GM18861 (cell line): ENCODE measurements around the gene CPLX4.

ENCODE experiments used
- ATAC-seq: cut with Tn5 transposase; IDR thresholded peaks from one replicate; pipeline ENCODE4 v1.9.1; 2021; ENCODE audit not compliant: unreplicated experiment

Gene CPLX4

GRCh38 chr18:59308248-59308937, 10.1 kb downstream of the CPLX4 start:
- no peak for ATAC-seq

GRCh38 chr18:59306640-59307039, 11.8 kb downstream of the CPLX4 start:
- no peak for ATAC-seq

GRCh38 chr18:59305295-59305694, 13.2 kb downstream of the CPLX4 start:
- no peak for ATAC-seq

- ATAC-seq: no peak
These were observed 14.7 kb downstream of the CPLX4 start for GRCh38 chr18:59303656-59304195.

DNA sequence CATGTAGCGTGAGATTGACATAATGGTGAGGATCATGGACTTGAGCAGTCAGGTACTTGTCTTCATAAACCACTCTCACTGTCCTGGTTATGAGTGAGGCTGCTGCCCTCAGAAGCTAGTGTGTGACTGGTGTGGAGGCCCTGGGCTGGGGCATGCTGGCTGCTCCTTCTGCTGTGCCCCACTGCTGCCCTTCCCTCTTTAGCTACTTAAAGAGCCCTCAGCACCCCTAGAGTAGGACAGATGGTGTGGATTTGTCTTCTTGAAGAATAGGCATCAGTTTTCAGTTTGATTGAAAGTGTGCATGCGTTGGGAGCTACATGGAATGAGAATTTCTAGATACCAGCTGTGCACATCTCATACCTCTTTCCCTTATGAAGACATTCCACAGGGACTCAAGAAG, 15.4 kb downstream of the CPLX4 start:
- no peak for ATAC-seq

DNA sequence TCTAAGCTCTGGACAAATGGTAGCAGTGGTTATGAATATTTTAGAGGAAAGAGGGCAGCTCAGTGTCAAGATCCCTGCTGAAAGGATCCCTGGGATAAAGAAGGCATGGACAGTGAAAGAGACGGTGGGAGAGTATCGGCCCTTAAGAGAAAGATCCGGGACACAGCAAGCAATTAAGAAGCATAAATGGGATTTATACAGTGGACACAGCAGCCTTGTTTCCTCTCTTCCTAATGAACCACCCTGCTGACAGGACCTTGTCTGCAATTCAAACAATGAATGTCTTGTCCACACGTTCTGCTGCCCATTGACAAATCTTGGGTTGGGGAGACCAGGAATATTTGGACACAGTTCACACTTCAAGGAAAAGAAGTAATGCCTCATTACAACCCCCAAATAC, 16.5 kb downstream of the CPLX4 start:
- no peak for ATAC-seq

GRCh38 chr18:59300676-59301285, 17.7 kb downstream of the CPLX4 start:
- ATAC-seq: no peak

DNA sequence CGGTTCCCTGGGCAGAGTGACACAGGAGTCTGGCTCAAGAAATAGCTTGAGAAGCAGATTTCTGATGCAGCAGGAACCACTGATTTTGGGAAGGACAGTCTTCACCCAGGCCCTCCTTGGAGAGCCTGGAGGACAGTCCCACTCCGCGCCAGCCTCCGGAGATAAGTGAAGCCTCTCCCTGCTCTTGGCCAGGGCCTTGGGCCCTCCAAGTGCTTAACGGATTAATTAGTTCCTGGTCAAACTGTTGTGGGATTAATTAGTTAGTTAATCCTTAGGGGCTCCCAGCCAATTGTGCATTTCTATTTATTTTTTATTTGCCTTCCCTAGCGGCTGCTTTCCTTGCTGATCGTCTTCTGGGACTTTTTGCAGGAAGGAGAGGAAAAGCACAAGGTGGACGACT, 19.6 kb downstream of the CPLX4 start:
- ATAC-seq: no peak

DNA sequence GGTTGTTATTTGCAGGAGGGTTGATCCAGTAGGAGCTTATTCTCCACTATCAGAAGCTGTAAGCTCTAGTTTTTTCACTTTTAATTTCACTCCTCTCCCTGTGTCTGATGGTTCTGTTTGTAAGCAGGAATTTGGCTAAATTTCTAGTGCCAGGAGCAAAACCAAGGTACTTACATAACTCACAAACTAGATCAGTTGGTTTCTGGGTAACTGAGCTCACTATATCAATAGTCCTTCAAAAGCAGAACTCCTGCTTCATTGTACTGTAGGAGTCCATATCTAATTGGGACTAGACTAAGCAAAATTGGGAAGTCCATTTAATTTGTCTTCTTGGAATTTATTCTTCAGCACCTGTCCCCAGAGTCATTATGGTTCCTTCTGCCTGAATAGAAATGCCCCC, 25.1 kb downstream of the CPLX4 start:
- no peak for ATAC-seq

GRCh38 chr18:59286341-59286740, 32.1 kb downstream of the CPLX4 start:
- no peak for ATAC-seq

- no peak for ATAC-seq
These were observed 36.1 kb downstream of the CPLX4 start for GRCh38 chr18:59282341-59282740.

DNA sequence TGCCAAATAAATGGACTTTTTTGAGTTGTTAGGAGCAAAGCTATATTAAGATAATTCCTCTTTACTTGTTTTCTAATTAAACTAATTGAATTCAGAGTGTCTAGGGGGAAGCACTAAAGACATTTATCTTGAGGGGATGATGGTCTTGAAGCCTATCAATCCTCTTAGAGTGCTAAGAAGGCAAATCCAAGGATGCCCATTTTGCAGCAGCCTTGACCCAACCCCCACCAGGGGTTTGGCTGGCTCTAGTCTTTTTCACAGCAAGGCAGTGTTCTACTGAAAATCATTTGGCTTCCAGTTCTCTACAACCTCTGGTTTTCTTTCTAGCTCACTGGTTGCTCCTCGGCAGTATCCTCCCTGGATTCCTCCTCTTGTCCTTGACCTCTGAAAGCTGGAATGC, 38.7 kb downstream of the CPLX4 start:
- no peak for ATAC-seq

GRCh38 chr18:59279193-59279592, 39.3 kb downstream of the CPLX4 start:
- ATAC-seq: no peak

GRCh38 chr18:59278793-59279192, 39.7 kb downstream of the CPLX4 start:
- ATAC-seq: no peak

- no peak for ATAC-seq
These were observed 42.4 kb downstream of the CPLX4 start for GRCh38 chr18:59276047-59276446.

- no peak for ATAC-seq
These were observed 43.0 kb downstream of the CPLX4 start for GRCh38 chr18:59275406-59275949.

GRCh38 chr18:59274533-59274928, 43.9 kb downstream of the CPLX4 start:
- ATAC-seq: no peak

- ATAC-seq: no peak
These were observed 44.5 kb downstream of the CPLX4 start for GRCh38 chr18:59273759-59274532.

DNA sequence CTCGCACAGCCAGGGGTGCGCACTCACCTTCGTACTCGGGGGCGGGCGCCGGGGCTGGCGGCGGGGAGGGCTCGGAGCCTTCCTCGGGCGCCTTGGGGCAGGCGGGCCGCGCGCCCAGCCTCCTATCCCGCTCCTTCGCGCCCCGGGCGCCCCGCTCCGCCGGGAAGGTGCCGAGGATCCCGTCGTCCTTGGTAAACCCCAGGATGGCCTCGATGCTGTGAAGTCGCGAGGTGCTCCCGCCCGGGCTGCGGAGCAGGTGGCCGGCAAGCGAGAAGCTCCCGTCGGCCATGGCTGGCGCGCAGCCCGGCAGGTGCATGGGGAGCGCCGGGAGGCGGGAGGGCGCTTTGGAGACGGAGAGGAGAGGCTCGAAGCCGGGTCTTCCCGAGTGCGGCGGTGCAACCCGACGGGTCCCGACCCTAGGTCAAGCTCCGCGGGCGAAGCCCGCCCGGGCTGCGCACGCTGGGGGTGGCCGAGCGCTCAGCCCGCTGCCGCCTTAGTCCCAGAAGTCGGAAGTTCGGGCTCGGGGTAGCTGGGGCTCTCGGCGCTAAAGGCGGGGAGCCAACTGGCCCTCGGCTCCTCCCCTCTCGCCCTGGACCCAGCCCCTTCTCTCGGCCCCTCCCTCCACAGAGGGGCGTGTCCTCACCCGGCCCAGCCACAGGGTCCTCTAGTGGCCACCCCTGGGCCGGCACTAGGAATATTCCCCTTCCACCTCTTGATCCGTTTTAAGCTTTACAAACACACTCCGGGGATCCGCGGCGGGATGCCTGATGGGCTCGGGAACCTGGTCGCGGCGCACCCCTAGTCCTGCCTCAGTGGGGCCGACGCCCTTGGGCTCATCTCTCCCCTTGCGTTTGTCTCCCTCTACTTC, 45.3 kb downstream of the CPLX4 start, which contains the start of gene RAX:
Gene RAX, minus strand, starts transcription at position 564 of the 868 bp plus-strand sequence. Its CDS starts 248 bp downstream, at position 316.
- ATAC-seq: no peak

DNA sequence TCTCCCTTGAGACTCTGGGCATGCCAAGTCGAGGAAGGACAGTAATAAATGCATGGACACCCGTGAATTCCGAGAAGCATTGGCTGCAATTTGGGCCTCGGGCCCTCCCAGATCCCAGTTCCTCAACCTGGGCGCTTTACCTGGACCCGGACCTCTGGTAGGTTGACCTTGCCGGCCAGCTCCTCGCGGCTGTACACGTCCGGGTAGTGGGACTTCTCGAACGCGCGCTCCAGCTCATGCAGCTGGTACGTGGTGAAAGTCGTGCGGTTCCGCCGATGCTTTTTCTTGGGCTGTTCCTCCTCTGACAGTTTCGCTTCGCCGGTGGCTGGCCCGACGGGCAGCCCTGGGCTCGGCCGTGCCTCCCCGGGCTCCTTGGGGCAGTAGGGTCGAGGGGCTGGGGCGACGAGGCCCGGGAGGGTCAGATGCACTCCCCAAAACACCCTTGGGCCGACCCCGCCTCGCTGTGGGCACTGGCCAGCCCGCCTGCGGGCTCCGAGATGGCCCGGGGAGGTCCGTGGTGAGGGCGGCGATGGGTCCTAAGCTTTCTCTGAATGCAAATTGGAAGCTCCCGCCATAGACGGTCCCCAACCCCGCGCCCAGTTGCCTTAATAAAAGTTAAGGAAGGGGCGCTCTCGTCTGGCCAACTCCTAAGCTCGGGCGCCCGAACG, 46.1 kb downstream of the CPLX4 start:
- no peak for ATAC-seq
